Motor neuron (in vitro differentiated cells): ENCODE data around the gene PDGFA. TPM values are rescaled to one million over a fixed set of nuclear protein-coding genes. Genes with fewer than 3 reads are reported as not detected.

ENCODE experiments used
- ATAC-seq, 8 experiments: fragments of 200-7000 bp; cut with Tn5 transposase; replicated peaks in 6 of 8; 2 replicates each; pipeline ENCODE4 v1.8.0; 2021; ENCODE audit warnings: mild to moderate bottlenecking in 8 of 8, moderate library complexity in 8 of 8
- H3K27ac ChIP-seq, 2 donors: fragments of 250-450 bp; sonication (Bioruptor Pico); 2 replicates each; pipeline ENCODE4 v1.9.0; 2021; ENCODE audit warnings: antibody characterized with exemption in 2 of 2, mild to moderate bottlenecking in 2 of 2, moderate library complexity in 1 of 2
- H3K4me1 ChIP-seq, 2 donors: fragments of 250-450 bp; sonication (Bioruptor Pico); replicated peaks in 1 of 2; 2 replicates each; pipeline ENCODE4 v1.6.1; 2021; ENCODE audit warnings: antibody characterized with exemption in 2 of 2, mild to moderate bottlenecking in 2 of 2, moderate library complexity in 1 of 2
- H3K4me3 ChIP-seq, 5 donors: fragments of 250-450 bp; sonication (Bioruptor Pico); 2 replicates each; pipeline ENCODE4 v1.9.0; 2021; ENCODE audit warnings: antibody characterized with exemption in 5 of 5, mild to moderate bottlenecking in 5 of 5, moderate library complexity in 4 of 5
- WGBS, 10 experiments: fragments of 450-650 bp; shearing (Covaris generic); methylation state at CpG; one replicate each; pipeline ENCODE4 v1.0.0; 2022; 5-methylcytosine and 5-hydroxymethylcytosine counted together
- in situ Hi-C, 9 experiments: fragments of 400-800 bp; cut with MboI; loops; one replicate each; pipeline ENCODE4 v1.15.0; 2021; ENCODE audit warnings: low sequenced_read_pairs in 9 of 9, low pct_unique_long_range_greater_than_20kb in 2 of 9; ENCODE audit not compliant: unreplicated experiment in 9 of 9
- total RNA-seq, 8 experiments: library from RNA; unstranded; fragments of 300-600 nt; gene quantifications; 2 replicates each; pipeline versions ENCODE4 v1.2.3 to v1.2.4, GENCODE V29; 2022

PDGFA gene
- total RNA-seq, 8 experiments from 2014 or later = 0.87 to 25.1 (median 1.9) TPM

DNA sequence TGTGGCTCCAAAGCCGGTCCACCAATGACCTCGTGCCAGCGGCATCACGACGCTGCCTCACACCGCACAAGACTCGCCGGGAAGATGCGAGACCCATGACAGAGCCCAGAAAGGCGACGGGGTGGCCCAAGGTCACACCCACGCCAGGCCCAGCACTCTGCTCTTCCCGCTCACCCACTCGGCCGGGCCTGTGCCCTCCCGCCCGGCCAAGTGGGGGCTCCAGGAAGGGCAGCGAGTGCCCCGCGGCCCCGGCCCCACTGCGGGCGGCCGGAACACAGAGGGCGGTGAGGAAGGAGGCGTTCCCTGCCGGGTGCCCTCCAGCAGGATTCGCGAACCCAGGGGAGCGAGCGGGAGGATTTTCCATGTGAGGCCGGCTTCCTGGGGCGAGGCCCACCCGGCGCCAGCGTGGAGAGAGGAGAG, 56.3 kb downstream of the PDGFA start:
- Histone ChIP-seq H3K4me3 (no peak overlapping the region), H3K27ac (no peak overlapping the region), H3K4me1 (peaks cover 0 to 25% of the 10 kb centered on the region in 2 donors)
- ATAC-seq = no peak
- 87 to 95% (median 93%) methylated on average over 6 to 22 of the region's 36 CpGs; no CpG with 5 or more reads in 7 of the 10 experiments for WGBS, 10 experiments
- in situ Hi-C loops = no loop called here

DNA sequence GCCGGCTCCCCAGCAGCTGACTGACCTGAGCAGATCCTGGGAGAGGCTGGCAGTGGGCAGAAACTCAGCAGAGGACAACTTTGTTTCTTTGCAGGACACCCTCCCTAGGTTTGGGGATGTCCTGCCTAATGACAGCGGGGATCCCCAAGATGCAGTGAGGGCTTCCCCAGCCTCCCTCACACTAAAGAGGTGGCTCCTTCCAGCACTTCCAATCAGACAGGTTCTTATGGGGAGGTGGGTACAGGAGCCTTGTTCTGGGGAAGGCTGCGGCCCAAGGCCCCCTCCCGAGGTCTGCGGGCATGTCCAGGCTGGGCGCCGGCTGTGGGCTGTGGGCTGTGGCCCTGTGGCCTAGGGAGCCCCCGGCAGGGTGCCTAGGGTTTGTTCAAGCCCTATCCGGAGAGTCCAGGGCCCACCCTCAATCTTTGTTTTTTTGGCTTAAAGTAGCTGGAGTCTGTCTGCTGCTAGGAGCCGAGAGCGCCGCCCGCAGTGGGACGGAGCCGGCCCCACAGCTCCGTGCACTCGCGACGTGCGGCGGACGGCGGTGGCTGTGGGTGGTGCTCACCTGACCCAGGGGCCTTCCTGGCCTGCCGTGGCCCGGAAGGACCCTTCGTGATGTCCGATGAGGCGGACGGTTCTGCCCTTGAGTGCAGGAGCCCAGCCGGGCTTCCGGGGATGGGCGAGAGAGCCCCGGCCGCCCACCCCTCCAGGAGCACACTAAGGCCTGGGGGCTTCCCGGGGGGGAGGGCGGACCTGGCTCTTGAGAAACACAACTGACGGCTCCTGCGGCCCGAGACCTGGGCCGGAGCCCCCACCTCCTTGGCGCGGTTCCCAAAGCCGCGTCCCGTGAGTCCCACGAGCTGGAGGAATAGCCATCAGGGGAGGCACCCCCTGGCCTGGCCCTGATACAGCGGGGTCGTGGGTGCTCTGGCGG, 57.2 kb downstream of the PDGFA start:
- Histone ChIP-seq H3K27ac (no peak overlapping the region), H3K4me1 (peaks cover 0 to 29% of the 10 kb centered on the region in 2 donors), H3K4me3 (no peak overlapping the region)
- 64 to 90% (median 81%) methylated on average over 1 to 6 of the region's 49 CpGs; no CpG with 5 or more reads in 6 of the 10 experiments for WGBS, 10 experiments
- in situ Hi-C loops = no loop called here
- no peak for ATAC-seq

DNA sequence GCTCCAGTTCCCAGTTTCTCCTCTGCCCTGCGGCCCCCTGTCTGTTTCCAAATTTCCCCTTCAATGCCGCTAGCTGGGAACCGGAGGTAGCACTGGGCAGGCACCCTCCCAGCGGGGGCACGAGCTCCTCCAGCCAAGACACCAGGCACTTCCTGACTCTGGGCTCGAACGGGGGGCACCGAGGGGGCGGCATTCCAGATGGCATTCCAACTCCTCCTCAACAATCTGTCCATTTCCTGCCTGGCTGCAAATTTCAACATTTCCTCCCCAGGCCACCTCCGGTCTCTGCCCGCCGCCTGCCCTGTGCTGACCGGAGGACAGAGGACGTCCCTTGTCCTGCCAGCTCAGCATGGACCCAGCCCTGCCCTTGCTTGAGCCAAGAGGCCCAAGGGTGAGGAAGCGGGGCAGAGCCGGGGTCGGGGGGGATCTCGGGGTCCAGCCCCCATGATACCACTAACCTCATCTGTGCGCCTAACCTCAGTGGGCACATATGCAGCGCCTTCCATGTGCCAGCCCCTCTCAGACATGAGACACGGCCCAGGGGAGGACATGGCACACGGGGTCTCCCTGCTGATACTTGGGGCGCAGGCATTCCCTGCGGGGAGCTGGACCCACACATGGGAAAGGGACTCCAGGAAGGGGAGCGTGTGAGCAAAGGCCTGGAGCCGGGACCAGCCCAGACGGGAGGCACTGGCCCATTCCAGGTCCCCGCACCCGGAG, 58.0 kb downstream of the PDGFA start:
- in situ Hi-C loops = no loop called here
- no peak for ATAC-seq

DNA sequence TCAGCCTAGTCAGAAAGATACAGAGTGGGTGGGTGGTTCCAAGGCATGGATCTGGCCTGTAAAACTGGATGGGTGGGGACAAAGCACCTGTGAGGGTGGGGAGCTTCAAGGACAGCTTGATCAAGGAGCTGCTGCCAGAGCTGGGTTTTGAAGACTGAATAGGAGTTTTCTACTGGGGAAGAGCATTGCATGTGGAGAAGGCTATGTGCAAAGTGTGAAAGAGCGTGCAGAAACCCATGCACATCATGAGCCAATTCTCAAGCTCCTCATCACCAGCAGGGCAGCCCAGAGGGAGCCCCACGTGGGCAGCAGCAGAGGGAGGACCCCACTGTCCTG, 58.6 kb downstream of the PDGFA start:
- WGBS, 10 experiments = 60 to 100% (median 80%) methylated on average over 1 of the region's 2 CpGs; no CpG with 5 or more reads in 7 of the 10 experiments
- in situ Hi-C loops = no loop called here
- Histone ChIP-seq H3K4me3 (no peak overlapping the region), H3K4me1 (peaks cover 0 to 29% of the 10 kb centered on the region in 2 donors), H3K27ac (no peak overlapping the region)
- no peak for ATAC-seq

More for the DNA sequence above, 58.0 kb downstream of the PDGFA start:
- H3K4me1 ChIP-seq = peaks cover 0 to 29% of the 10 kb centered on the region in 2 donors
- no peak overlapping the region for H3K27ac ChIP-seq
- no peak overlapping the region for H3K4me3 ChIP-seq
- WGBS, 10 experiments = 60 to 100% (median 89%) methylated on average over 2 to 9 of the region's 29 CpGs; no CpG with 5 or more reads in 3 of the 10 experiments

DNA sequence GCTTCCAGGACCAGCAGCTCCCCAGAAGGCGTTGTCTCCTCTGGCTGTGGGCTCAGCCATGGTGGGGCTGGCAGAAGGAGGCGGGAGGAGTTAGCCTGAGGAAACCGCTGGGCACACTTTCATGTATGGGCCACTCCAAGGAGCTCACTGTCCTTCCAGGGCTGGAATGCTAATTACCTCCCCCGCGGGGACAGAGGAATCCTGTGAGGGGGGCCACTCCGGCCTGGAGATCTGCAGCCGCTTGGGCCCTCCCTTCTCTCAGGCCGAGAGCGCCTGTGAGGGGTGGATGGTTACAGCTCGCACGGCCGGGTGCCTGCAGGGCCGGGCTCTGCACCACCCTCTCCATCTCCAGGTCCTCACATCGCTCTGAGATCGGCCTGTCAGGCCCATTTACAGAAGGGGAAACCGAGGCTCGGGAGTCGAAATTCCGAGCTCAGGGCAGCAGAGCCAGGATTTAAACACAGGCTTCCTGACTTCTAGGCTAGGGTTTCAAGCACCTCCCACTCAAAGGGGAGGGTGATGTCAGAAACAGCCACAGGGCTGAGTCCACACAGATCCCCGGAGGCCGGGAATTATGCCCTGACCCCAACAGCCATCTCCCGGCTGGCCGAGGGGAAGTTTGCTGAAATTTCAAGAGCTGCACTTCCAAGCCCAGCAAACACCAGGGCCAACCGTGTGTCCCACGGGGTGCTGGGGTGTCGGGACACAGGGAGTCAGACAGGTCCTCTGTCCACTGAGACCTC, 59.1 kb downstream of the PDGFA start:
- Histone ChIP-seq H3K4me1 (peaks cover 0 to 30% of the 10 kb centered on the region in 2 donors), H3K4me3 (no peak overlapping the region), H3K27ac (no peak overlapping the region)
- ATAC-seq = peak; percentile 44 to 80 (median 76)
- in situ Hi-C loops = no loop called here
- WGBS, 10 experiments = 0 to 60% (median 26%) methylated on average over 1 to 4 of the region's 26 CpGs; no CpG with 5 or more reads in 3 of the 10 experiments

DNA sequence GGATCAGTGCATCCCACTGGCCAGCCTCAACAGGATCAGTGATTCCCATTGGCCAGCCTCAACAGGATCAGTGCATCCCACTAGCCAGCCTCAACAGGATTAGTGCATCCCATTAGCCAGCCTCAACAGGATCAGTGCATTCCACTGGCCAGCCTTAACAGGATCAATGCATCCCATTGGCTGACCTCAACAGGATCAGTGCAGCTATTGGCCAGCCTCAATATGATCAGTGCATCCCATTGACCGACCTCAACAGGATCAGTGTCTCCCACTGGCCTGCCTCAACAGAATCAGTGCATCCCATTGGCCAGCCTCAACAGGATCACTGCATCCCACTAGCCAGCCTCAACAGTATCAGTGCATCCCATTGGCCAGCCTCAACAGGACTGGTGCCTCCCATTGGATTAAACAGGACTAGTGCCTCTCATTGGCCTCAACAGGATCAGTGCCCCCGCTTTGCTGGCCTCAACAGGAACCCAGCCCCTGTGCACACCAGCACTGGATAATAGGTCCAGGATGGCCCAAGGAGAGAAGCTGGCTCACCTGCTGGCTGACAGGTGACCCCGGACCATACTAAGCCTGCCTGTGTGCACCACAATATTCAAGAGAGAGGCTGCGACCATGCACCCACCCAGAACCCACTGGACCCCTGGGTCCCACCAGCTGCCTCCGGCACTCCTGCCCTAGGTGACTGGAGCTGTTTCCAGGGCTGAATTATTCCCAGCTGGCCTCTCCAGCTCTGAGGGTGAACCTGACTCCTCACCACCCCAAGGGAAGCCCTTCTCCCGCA, 59.9 kb downstream of the PDGFA start:
- ATAC-seq = no peak
- WGBS, 10 experiments = 60 to 94% (median 80%) methylated on average over 1 to 4 of the region's 6 CpGs; no CpG with 5 or more reads in 5 of the 10 experiments
- H3K4me1 ChIP-seq = peaks cover 0 to 30% of the 10 kb centered on the region in 2 donors
- H3K4me3 ChIP-seq = no peak overlapping the region
- in situ Hi-C loops = no loop called here
- no peak overlapping the region for H3K27ac ChIP-seq

DNA sequence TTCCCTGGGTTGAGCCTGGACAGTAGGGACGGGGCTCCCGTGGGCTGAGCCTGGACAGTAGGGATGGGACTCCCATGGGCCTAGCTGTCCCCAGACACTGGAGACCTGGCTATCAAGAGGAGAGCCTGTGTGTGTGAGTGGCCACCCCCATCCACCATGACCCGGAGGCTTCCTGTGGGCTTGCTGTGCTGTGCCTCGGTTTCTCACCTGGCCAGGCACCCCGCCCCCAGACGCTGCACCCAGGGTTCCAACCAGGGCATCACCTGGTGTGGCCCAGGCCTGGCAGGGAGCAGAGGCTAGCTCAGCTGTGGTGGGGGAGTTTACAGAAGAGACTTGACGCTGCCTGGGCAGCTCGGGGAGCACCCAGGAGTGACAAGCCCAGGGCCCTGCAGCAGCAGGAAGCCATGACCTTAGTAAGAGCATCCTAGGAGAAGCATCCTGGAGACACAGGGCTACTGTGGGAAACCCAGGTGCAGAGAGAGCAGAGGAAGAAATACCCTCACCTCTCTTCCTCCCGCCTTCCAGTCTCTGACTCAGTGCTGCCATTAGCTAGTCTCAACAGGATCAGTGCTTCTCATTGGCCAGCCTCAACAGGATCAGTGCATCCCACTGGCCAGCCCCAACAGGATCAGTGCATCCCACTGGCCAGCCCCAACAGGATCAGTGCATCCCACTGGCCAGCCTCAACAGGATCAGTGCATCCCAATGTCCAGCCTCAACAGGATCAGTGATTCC, 61.0 kb downstream of the PDGFA start:
- in situ Hi-C loops = no loop called here
- H3K27ac ChIP-seq = no peak overlapping the region
- 80 to 93% (median 87%) methylated on average over 1 to 4 of the region's 9 CpGs; no CpG with 5 or more reads in 7 of the 10 experiments for WGBS, 10 experiments
- ATAC-seq = no peak
- H3K4me1 ChIP-seq = peaks cover 0 to 25% of the 10 kb centered on the region in 2 donors
- H3K4me3 ChIP-seq = no peak overlapping the region

DNA sequence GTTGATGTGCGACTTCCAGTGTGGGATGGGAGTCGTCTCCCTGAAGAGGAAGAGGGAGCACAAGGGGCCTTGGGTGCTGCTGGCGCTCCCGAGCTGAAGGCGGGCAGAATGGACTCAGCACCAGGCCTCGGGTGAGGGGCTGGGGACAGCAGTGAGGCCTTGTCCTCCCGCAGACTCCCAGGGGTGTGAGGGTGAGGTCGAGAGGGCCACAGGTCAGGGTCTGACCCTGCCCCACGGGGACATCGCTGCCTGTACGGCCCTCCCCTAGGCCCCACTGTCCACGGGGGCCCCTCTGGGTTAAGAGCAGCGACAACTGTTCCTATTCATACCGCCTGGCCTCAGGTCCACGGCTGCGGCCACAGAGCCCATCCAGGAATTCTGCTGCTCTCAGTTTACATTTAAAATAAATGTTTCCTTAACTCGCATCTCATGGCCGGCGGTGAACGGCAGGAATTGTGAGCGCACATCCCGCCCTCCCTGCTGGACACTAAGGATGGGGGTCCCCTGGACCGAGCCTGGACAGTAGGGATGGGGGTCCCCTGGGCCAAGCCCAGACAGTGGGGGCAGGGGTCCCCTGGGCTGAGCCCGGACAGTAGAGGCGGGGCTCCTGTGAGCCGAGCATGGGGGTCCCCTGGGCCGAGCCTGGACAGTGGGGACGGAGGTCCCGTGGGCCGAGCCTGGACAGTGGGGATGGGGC, 61.7 kb downstream of the PDGFA start:
- in situ Hi-C loops = no loop called here
- H3K27ac ChIP-seq = no peak overlapping the region
- H3K4me1 ChIP-seq = peaks cover 0 to 25% of the 10 kb centered on the region in 2 donors
- H3K4me3 ChIP-seq = no peak overlapping the region
- 40 to 93% (median 90%) methylated on average over 1 to 3 of the region's 30 CpGs; no CpG with 5 or more reads in 6 of the 10 experiments for WGBS, 10 experiments
- ATAC-seq = no peak

DNA sequence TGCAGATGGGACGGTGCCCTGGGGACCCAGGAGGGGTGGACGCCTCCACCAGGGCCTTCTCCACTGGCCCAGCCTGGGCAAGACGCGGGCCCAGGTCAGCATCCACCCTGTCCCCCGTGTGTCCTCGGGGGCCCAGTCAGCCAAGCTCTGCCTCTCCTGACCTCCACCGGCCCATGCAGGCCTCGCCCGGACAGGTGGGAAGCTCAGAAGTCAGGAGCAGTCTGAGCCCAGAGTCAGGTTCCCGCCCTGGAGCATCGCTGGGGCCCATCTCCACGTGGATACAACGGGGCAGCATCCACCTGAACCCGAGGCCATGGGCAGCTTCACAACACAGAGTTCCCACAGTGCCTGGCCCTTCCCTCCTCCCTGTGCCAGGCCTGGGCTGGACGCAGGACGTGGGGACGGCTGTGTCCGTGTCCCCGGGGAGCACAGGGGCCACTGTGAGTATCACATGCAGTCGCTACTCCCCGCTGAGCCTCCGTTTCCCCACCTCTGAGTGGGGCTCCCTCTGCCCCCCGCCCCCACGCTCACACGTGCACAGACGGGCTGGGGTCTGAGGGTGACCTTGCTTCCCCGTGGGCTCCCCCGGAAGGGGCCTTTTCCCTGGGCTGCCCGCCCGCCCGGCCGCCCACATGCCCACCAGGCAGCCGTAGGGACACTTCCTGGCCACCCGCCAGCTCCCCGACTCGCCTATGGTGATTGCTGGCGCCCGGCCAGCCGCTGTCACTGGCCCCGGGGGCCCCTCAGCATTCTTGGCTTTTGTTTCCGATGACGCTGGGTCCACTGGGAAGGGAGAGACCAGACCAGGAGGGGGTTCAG, 64.3 kb downstream of the PDGFA start:
- 85% methylated on average over 4 of the region's 42 CpGs; no CpG with 5 or more reads in 9 of the 10 experiments for WGBS, 10 experiments
- Histone ChIP-seq H3K4me3 (no peak overlapping the region), H3K4me1 (peaks cover 0 to 33% of the 10 kb centered on the region in 2 donors), H3K27ac (no peak overlapping the region)
- ATAC-seq = peak in 6 of 8 experiments; percentile 18 to 68 (median 51)
- in situ Hi-C loops = no loop called here

DNA sequence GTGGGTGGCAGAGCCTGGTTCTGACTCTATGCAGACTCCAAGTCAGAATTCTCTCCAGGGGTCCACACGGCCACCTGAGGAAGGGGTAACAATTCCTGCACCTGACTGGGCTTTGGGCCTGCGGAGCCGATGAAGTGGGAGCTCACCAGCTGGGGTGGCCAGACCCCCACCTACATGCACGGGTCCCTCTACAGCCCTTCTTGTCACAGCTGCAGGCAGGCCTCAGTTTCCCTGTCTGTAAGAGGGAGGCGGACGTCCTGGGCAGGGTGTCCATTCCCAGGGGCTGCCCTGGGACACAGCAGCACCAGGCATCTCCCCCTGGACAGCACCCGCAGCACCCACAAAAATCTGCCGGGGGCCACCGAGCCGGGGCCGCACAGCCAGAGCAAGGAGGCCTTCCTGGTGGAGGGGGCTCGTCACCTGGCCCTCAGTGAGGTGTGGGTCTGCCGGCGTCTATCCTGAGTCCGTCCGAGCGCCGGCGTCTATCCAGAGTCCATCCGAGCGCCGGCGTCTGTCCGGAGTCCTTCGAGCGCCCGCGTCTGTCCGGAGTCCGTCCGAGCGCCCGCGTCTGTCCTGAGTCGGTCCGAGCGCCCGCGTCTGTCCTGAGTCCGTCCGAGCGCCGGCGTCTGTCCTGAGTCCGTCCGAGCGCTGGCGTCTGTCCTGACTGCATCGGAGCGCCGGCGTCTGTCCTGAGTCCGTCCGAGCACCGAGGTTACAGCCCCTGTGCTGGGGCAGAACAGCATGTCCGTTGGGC, 65.1 kb downstream of the PDGFA start:
- in situ Hi-C loops = no loop called here
- no peak for ATAC-seq
- Histone ChIP-seq H3K27ac (no peak overlapping the region), H3K4me1 (peaks cover 0 to 28% of the 10 kb centered on the region in 2 donors), H3K4me3 (no peak overlapping the region)
- WGBS, 10 experiments = 82 to 88% (median 87%) methylated on average over 4 to 7 of the region's 56 CpGs; no CpG with 5 or more reads in 7 of the 10 experiments
